Spleen (tissue), 7 donors: ENCODE data around the gene SPRED3.

Source experiments
- POLR2A ChIP-seq, 3 donors: fragments of 450-650 bp; IDR thresholded peaks; one replicate each; pipeline ENCODE4 v1.5.1; 2017; ENCODE audit warnings: antibody characterized with exemption in 3 of 3, mild to moderate bottlenecking in 1 of 3
- POLR2AphosphoS5 ChIP-seq, 3 donors: sonication (generic); formaldehyde crosslinking; IDR thresholded peaks; one replicate each; pipeline ENCODE4 v1.5.1; 2017; ENCODE audit warnings: antibody characterized with exemption in 3 of 3
- TF ChIP-seq, protein P1 (sequence below), 11 experiments: fragments of 200-600 bp in 7 of 11; fragments of 450-650 bp in 4 of 11; sonication (generic) in 4 of 11; IDR thresholded peaks in 8 of 11; conservative IDR thresholded peaks in 3 of 11; 1 replicate in 7 of 11; 2 replicates in 4 of 11; pipeline versions ENCODE4 v1.4.0 to v1.8.0; 2016 to 2021; ENCODE audit warnings: antibody characterized with exemption in 11 of 11, inconsistent platforms in 4 of 11, mild to moderate bottlenecking in 1 of 11
- donor health status: DM: no; HTN: no; CAD: no; lungs with moderate emphysema.
- donor health status: DM: no; HTN: no; CAD: no.
- donor health status: DM: no; HTN: no; CAD: no.

DNA sequence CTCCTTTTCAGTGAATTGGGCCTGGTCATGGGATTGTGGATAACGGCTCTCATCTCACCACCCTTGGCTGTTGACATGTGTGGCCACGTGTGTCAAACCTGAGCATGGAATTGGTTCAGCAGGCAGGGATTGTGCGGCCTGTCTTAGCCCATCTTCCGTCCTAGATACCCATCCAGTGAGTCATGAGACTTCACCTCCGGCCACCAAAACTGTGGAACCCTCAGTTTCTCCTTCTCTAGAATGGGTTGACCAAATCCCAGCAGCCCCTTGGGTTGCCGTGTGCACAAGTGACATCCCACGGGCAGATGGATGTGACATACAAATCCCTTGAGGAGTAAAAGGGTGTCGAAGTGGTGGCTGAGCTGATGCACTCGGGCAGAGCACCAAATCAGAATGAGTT lies 7.4 kb upstream of the SPRED3 start:
- TF ChIP-seq POLR2AphosphoS5 (IDR thresholded peaks at IDR 0.05) (no peak), POLR2A (IDR thresholded peaks at IDR 0.05) (no peak)
- TF ChIP-seq, protein P1, sequence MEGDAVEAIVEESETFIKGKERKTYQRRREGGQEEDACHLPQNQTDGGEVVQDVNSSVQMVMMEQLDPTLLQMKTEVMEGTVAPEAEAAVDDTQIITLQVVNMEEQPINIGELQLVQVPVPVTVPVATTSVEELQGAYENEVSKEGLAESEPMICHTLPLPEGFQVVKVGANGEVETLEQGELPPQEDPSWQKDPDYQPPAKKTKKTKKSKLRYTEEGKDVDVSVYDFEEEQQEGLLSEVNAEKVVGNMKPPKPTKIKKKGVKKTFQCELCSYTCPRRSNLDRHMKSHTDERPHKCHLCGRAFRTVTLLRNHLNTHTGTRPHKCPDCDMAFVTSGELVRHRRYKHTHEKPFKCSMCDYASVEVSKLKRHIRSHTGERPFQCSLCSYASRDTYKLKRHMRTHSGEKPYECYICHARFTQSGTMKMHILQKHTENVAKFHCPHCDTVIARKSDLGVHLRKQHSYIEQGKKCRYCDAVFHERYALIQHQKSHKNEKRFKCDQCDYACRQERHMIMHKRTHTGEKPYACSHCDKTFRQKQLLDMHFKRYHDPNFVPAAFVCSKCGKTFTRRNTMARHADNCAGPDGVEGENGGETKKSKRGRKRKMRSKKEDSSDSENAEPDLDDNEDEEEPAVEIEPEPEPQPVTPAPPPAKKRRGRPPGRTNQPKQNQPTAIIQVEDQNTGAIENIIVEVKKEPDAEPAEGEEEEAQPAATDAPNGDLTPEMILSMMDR (IDR thresholded peaks at IDR 0.05 in 8 of 11, conservative IDR thresholded peaks at IDR 0.05 in 3 of 11) = no peak
